Measurements from ENCODE around the gene S1PR3. TPM values are rescaled to one million over a fixed set of nuclear protein-coding genes. Genes with fewer than 3 reads are reported as not detected.

Gene S1PR3
- total RNA-seq, 2 donors from 2014 or later = 8.2 to 16.3 TPM

DNA sequence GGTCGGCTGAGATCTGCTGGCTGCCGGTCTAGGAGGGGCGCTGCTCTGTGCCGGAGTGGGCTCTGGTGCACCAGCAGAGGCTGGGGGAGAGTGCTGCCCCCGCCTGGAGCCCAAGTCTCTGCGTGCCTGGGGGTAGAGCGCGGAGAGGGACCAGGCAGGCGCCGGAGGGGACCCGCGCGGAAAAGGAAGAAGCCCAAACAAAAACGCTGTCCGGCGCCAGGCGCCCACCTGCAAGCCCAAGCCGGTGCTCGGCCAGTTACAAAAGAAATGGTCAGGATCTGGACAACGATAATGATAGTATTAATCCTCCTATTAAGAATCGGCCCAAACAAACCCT is 571 bp upstream of the S1PR3 start:
- intact Hi-C loops (cut with DNase I) = loop anchor here (2.0 to 10.0 kb wide), 3 partner anchors 40 to 244 kb away; no protein-coding TSS in a partner anchor
- peak overlapping the region; percentile 68 to 71 for H3K27ac ChIP-seq
- no peak for DNase-seq (ENCODE audit: low spot score)
- H3K4me3 ChIP-seq = peak overlapping the region; percentile 54 to 64
- no peaks in the 10 kb centered on the region for H3K36me3 ChIP-seq
- H3K4me1 ChIP-seq (replicated peaks) = no peaks in the 10 kb centered on the region
- H3K27me3 ChIP-seq (replicated peaks; ENCODE audit: insufficient read depth) = no peaks in the 10 kb centered on the region
- WGBS = 24% methylated on average over 21 of the region's 21 CpGs
- H3K9me3 ChIP-seq = no peaks in the 10 kb centered on the region
- TF ChIP-seq POLR2A (IDR thresholded peaks at IDR 0.05) (no peak), POLR2AphosphoS5 (IDR thresholded peaks at IDR 0.05) (no peak)
- TF ChIP-seq, protein P1, sequence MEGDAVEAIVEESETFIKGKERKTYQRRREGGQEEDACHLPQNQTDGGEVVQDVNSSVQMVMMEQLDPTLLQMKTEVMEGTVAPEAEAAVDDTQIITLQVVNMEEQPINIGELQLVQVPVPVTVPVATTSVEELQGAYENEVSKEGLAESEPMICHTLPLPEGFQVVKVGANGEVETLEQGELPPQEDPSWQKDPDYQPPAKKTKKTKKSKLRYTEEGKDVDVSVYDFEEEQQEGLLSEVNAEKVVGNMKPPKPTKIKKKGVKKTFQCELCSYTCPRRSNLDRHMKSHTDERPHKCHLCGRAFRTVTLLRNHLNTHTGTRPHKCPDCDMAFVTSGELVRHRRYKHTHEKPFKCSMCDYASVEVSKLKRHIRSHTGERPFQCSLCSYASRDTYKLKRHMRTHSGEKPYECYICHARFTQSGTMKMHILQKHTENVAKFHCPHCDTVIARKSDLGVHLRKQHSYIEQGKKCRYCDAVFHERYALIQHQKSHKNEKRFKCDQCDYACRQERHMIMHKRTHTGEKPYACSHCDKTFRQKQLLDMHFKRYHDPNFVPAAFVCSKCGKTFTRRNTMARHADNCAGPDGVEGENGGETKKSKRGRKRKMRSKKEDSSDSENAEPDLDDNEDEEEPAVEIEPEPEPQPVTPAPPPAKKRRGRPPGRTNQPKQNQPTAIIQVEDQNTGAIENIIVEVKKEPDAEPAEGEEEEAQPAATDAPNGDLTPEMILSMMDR (IDR thresholded peaks at IDR 0.05) = no peak

DNA sequence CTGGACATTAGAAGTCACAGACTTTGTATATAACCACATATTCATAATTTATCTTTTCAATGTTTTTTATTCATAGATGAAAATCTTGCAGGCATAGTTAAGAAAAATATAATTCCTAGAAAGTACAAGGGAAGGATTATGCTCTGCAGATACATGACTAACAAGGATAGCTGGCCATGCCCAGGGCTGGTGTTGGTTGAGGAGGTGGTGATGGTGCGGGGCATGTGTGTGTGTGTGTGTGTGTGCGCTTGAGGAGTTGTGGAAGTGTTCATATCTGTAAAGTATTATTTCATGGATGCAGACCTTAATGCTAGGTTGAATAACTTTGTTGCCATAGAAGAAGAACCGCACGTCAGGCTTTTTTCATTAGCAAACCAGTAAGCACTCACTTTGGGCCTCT is 1.3 kb downstream of the S1PR3 start:
- WGBS = 70% methylated on average over 4 of the region's 4 CpGs
- no peak for DNase-seq (ENCODE audit: low spot score)
- Histone ChIP-seq H3K4me1 (replicated peaks) (no peaks in the 10 kb centered on the region), H3K27me3 (replicated peaks; ENCODE audit: insufficient read depth) (no peaks in the 10 kb centered on the region), H3K4me3 (peak overlapping the region; percentile 54 to 64), H3K9me3 (no peaks in the 10 kb centered on the region), H3K36me3 (no peaks in the 10 kb centered on the region), H3K27ac (peak overlapping the region in 1 of 2 donors; percentile 71)
- TF ChIP-seq POLR2AphosphoS5 (IDR thresholded peaks at IDR 0.05) = no peak
- intact Hi-C loops (cut with DNase I) = loop anchor here (10.0 kb wide), 1 partner anchor 178 kb away; no protein-coding TSS in a partner anchor

- intact Hi-C loops (cut with DNase I) = loop anchor here (10.0 kb wide), 1 partner anchor 179 kb away; no protein-coding TSS in a partner anchor
- Histone ChIP-seq H3K36me3 (no peaks in the 10 kb centered on the region), H3K9me3 (no peaks in the 10 kb centered on the region), H3K27me3 (replicated peaks; ENCODE audit: insufficient read depth) (no peaks in the 10 kb centered on the region), H3K4me3 (peak overlapping the region; percentile 0 to 64), H3K27ac (peak overlapping the region; percentile 14 to 35), H3K4me1 (replicated peaks) (no peaks in the 10 kb centered on the region)
- no peak for DNase-seq (ENCODE audit: low spot score)
- 23% methylated on average over 2 of the region's 2 CpGs for WGBS
- no peak for TF ChIP-seq POLR2A (IDR thresholded peaks at IDR 0.05)
- TF ChIP-seq POLR2AphosphoS5 (IDR thresholded peaks at IDR 0.05) = no peak
- TF ChIP-seq, protein P1 (IDR thresholded peaks at IDR 0.05) = no peak
Measured at GRCh38 chr9:88993327-88993726, 2.1 kb downstream of the S1PR3 start.

DNA sequence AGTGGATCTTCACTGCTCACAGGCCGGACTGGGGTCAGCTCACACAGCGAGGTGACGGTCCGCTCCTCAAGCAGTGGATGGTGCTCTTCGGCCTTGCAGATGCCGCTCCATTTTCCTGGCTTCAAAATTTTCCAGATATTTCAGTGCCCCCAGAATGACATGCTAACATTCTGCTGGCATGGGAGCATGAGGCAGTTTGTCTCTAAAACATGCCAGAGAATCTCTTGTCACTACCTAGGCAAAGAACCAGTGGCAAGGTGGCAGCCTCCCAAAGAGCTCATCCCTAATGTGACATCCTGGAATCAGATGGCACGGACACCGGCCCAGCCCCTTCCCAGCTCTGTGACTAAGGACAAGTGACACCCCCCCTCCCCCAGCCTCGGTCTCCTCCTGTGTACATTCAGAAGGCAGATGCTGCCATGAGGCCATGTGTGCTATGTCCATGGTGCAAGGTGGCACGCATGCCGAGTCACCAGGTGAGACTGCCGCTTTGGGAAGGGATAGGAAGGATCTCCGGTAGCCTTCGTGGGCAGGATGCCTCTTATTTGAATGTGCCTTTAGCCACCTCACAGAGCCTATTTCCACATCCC is 2.7 kb downstream of the S1PR3 start:
- H3K4me1 ChIP-seq (replicated peaks) = no peaks in the 10 kb centered on the region
- H3K36me3 ChIP-seq = no peaks in the 10 kb centered on the region
- DNase-seq (ENCODE audit: low spot score) = no peak
- no peaks in the 10 kb centered on the region for H3K27me3 ChIP-seq (replicated peaks; ENCODE audit: insufficient read depth)
- no peak overlapping the region for H3K4me3 ChIP-seq
- TF ChIP-seq POLR2A (IDR thresholded peaks at IDR 0.05) (no peak), POLR2AphosphoS5 (IDR thresholded peaks at IDR 0.05) (no peak)
- TF ChIP-seq, protein P1 (IDR thresholded peaks at IDR 0.05) = no peak
- no peaks in the 10 kb centered on the region for H3K9me3 ChIP-seq
- intact Hi-C loops (cut with DNase I) = loop anchor here (10.0 kb wide), 1 partner anchor 179 kb away; no protein-coding TSS in a partner anchor
- peak overlapping the region; percentile 14 to 35 for H3K27ac ChIP-seq
- 74% methylated on average over 14 of the region's 14 CpGs for WGBS

DNA sequence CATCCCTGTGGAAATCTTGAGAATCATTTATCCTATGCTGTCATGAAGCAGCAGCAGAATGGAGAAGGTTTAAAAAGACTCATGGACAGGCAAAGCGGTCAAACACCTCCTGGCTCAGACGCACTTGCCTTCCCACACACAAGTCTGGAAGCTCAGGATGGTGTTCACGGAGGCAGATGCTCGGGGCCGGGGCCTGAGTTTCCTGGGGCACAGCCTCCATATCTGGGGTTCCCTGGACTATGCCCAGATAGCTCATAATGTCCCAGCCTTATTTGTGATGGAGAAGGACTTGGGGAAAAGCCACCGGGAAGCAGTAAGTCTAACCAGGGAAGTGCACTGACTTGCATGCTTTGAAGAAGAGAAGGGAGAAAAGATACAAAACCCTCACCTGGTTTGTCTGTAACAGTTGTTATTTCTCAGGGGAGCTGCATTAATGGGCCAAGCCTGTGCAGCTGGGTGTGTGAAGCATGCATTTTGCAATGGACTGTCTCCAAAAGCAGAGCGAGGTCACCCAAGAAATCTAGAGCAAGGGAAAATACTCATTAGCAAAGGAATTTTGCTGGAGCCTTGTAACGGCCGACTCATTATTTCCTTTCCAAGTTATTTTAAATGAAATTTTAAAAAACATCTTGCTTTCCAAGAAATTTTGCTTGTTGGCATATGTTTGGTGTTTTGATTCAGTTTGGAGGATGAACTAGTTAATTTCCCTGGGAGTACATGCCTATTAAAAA is 3.4 kb downstream of the S1PR3 start:
- Histone ChIP-seq H3K9me3 (no peaks in the 10 kb centered on the region), H3K27ac (peak overlapping the region; percentile 14 to 35), H3K4me3 (no peak overlapping the region), H3K36me3 (no peaks in the 10 kb centered on the region), H3K4me1 (replicated peaks) (no peaks in the 10 kb centered on the region), H3K27me3 (replicated peaks; ENCODE audit: insufficient read depth) (no peaks in the 10 kb centered on the region)
- intact Hi-C loops (cut with DNase I) = loop anchor here (10.0 kb wide), 1 partner anchor 180 kb away; no protein-coding TSS in a partner anchor
- WGBS = 55% methylated on average over 9 of the region's 9 CpGs
- no peak for DNase-seq (ENCODE audit: low spot score)
- TF ChIP-seq, protein P1 (IDR thresholded peaks at IDR 0.05) = no peak
- TF ChIP-seq POLR2A (IDR thresholded peaks at IDR 0.05) = no peak
- no peak for TF ChIP-seq POLR2AphosphoS5 (IDR thresholded peaks at IDR 0.05)

All from prostate gland (tissue), 2 donors.